HCT116 (cell line): ENCODE measurements around the gene TRMT10C. TPM values are rescaled to one million over a fixed set of nuclear protein-coding genes. Genes with fewer than 3 reads are reported as not detected.

Experiments used
- ATAC-seq: fragments of 200-7000 bp; cut with Tn5 transposase; 2 replicates; pipeline ENCODE4 v1.9.1; 2020; ENCODE audit warnings: mild to moderate bottlenecking, moderate library complexity
- BruUV-seq: library from RNA; stranded (reverse); fragments of 400-500 nt; replicated peaks from 2 replicates; lab custom pipeline; 2021; lab: Mats Ljungman, UMichigan
- CTCF ChIA-PET: fragments of 300-600 bp; sonication (Branson Sonifier 250); formaldehyde crosslinking; loops from one replicate; lab custom pipeline; 2021; ENCODE audit warnings: antibody characterized with exemption; lab: Charles Lee
- POLR2A ChIA-PET: fragments of 300-600, 350-600 bp; sonication (Branson Sonifier 250); formaldehyde crosslinking; loops from one replicate; lab custom pipeline; 2021; ENCODE audit warnings: antibody characterized with exemption; lab: Charles Lee
- RAD21 ChIA-PET, 2 experiments: fragments of 300-600 bp; sonication (Branson Sonifier 250); formaldehyde crosslinking; loops; one replicate each; lab custom pipeline; 2023; ENCODE audit warnings: low total read pairs in 2 of 2; ENCODE audit not compliant: uncharacterized antibody in 2 of 2, unreplicated experiment in 2 of 2, low non-redundant PET in 1 of 2; lab: Charles Lee
- DNase-seq: peaks from one replicate; pipeline ENCODE4 v3.0.0-alpha.2; 2010; ENCODE audit warnings: low read depth, low spot score
- H2AFZ ChIP-seq: fragments of 200-600 bp; shearing (Covaris generic), sonication (generic); 2 replicates; pipeline ENCODE4 v1.6.1; 2017; ENCODE audit warnings: low read depth, mixed run types, mixed read lengths, antibody characterized with exemption, low read length; ENCODE audit not compliant: poor library complexity, severe bottlenecking
- H3K27ac ChIP-seq: 2 replicates; pipeline ENCODE4 v1.5.1; 2012; ENCODE audit warnings: low read depth, low read length
- H3K27me3 ChIP-seq: fragments of 200-600 bp; sonication (generic); 2 replicates; pipeline ENCODE4 v1.6.1; 2016; ENCODE audit warnings: mixed run types, low read length, mixed read lengths; ENCODE audit not compliant: insufficient read depth
- H3K36me3 ChIP-seq, 2 experiments: fragments of 200-500 bp in 1 of 2; fragments of 200-600 bp in 1 of 2; sonication (Bioruptor generic) in 1 of 2; sonication (generic) in 1 of 2; 2 replicates each; pipeline versions ENCODE4 v1.5.1 to v1.6.1; 2014 to 2016; ENCODE audit warnings: low read length in 2 of 2, inconsistent platforms in 1 of 2, mixed read lengths in 1 of 2, mixed run types in 1 of 2; ENCODE audit not compliant: insufficient read depth in 2 of 2, control insufficient read depth in 1 of 2
- H3K4me1 ChIP-seq, 2 experiments: fragments of 200-600 bp in 1 of 2; sonication (generic) in 1 of 2; 2 replicates each; pipeline versions ENCODE4 v1.5.1 to v1.6.1; 2012 to 2017; ENCODE audit warnings: low read length in 2 of 2, inconsistent platforms in 1 of 2, mild to moderate bottlenecking in 1 of 2, mixed read lengths in 1 of 2, mixed run types in 1 of 2, moderate library complexity in 1 of 2; ENCODE audit not compliant: insufficient read depth in 2 of 2, control insufficient read depth in 1 of 2
- H3K4me2 ChIP-seq: fragments of 200-600 bp; sonication (generic); 2 replicates; pipeline ENCODE4 v1.6.1; 2017; ENCODE audit warnings: mixed run types, low read length, mixed read lengths
- H3K4me3 ChIP-seq, 2 experiments: fragments of 200-600 bp in 1 of 2; sonication (generic) in 1 of 2; replicated peaks in 1 of 2; 2 replicates each; pipeline ENCODE4 v1.5.1; 2011 to 2016; ENCODE audit warnings: low read length in 2 of 2, control low read depth in 1 of 2, low read depth in 1 of 2, mild to moderate bottlenecking in 1 of 2, mixed read lengths in 1 of 2, mixed run types in 1 of 2
- H3K79me2 ChIP-seq: fragments of 200-600 bp; sonication (generic); 2 replicates; pipeline ENCODE4 v1.6.1; 2017; ENCODE audit warnings: mild to moderate bottlenecking, mixed run types, low read length, moderate library complexity, mixed read lengths; ENCODE audit not compliant: insufficient read depth
- H3K9ac ChIP-seq: fragments of 200-600 bp; sonication (generic); 2 replicates; pipeline ENCODE4 v1.6.1; 2016; ENCODE audit warnings: low read length, mixed read lengths
- H3K9me2 ChIP-seq: fragments of 200-600 bp; sonication (generic), shearing (Covaris generic); 2 replicates; pipeline ENCODE4 v1.6.1; 2017; ENCODE audit warnings: mixed run types, mild to moderate bottlenecking, moderate library complexity; ENCODE audit not compliant: insufficient read depth
- H3K9me3 ChIP-seq, 2 experiments: fragments of 200-500 bp in 1 of 2; fragments of 200-600 bp in 1 of 2; sonication (Bioruptor generic) in 1 of 2; sonication (generic) in 1 of 2; 2 replicates each; pipeline ENCODE4 v1.6.1; 2014 to 2017; ENCODE audit warnings: low read length in 2 of 2, mixed read lengths in 2 of 2, inconsistent platforms in 1 of 2, low read depth in 1 of 2, mild to moderate bottlenecking in 1 of 2, mixed run types in 1 of 2, moderate library complexity in 1 of 2; ENCODE audit not compliant: control insufficient read depth in 1 of 2, insufficient read depth in 1 of 2
- H4K20me1 ChIP-seq: fragments of 200-600 bp; sonication (generic), shearing (Covaris generic); 2 replicates; pipeline ENCODE4 v1.6.1; 2017; ENCODE audit warnings: mixed run types, mild to moderate bottlenecking, moderate library complexity; ENCODE audit not compliant: insufficient read depth
- EGR1 ChIP-seq: IDR thresholded peaks from 2 replicates; pipeline ENCODE4 v1.6.1; 2012; ENCODE audit warnings: low read depth
- EZH2phosphoT487 ChIP-seq: fragments of 200-600 bp; IDR thresholded peaks from 2 replicates; pipeline ENCODE4 v1.6.1; 2018; ENCODE audit warnings: antibody characterized with exemption, borderline replicate concordance
- JUND ChIP-seq: IDR thresholded peaks from 2 replicates; pipeline ENCODE4 v1.6.1; 2012
- MAX ChIP-seq: IDR thresholded peaks from 2 replicates; pipeline ENCODE4 v1.6.1; 2012
- POLR2A ChIP-seq: IDR thresholded peaks from 2 replicates; pipeline ENCODE4 v1.7.0; 2011; ENCODE audit warnings: borderline replicate concordance; ENCODE audit not compliant: insufficient read depth, insufficient read length; ENCODE audit errors: extremely low read depth
- POLR2AphosphoS5 ChIP-seq: IDR thresholded peaks from 2 replicates; pipeline ENCODE4 v1.6.1; 2011; ENCODE audit warnings: mild to moderate bottlenecking, low read depth, low read length, moderate library complexity
- RAD21 ChIP-seq: IDR thresholded peaks from 2 replicates; pipeline ENCODE4 v1.6.1; 2012; ENCODE audit warnings: low read depth, mild to moderate bottlenecking
- SIN3A ChIP-seq: IDR thresholded peaks from 2 replicates; pipeline ENCODE4 v1.6.1; 2012; ENCODE audit warnings: low read depth
- SRF ChIP-seq: IDR thresholded peaks from 2 replicates; pipeline ENCODE4 v1.6.1; 2012; ENCODE audit warnings: low read depth
- TCF7L2 ChIP-seq: IDR thresholded peaks from 2 replicates; pipeline ENCODE4 v1.7.0; 2011; ENCODE audit warnings: borderline replicate concordance, inconsistent platforms; ENCODE audit not compliant: insufficient read depth, insufficient read length; ENCODE audit errors: extremely low read depth
- ZFX ChIP-seq: fragments of 450-650 bp; IDR thresholded peaks from 2 replicates; pipeline ENCODE4 v1.6.1; 2017
- intact Hi-C: fragments of 100-400 bp; cut with micrococcal nuclease; formaldehyde crosslinking; loops from 2 replicates; pipeline ENCODE4 v1.10.0; 2022
- total RNA-seq: library from RNA; stranded (reverse); gene quantifications from one replicate; pipeline ENCODE4 v1.2.1, GENCODE V29; 2021; ENCODE audit not compliant: unreplicated experiment

The TRMT10C gene
- total RNA-seq, 1 experiment from 2014 or later, result 36.4 TPM

GRCh38 chr3:101571028-101571895 lies 9.6 kb downstream of the TRMT10C start:
- Histone ChIP-seq H3K4me2 (no peak overlapping the region), H3K9ac (no peak overlapping the region), H4K20me1 (peaks cover 4% of the 10 kb centered on the region; the same call in 1 of the 2 replicates), H3K36me3 (peaks cover 5 to 6% of the 10 kb centered on the region in 2 experiments; a peak in 3 of 4 replicates), H3K27ac (no peak overlapping the region), H3K4me3 (no peak overlapping the region), H3K79me2 (peaks cover 28% of the 10 kb centered on the region), H3K4me1 (peaks cover 11 to 24% of the 10 kb centered on the region in 2 experiments), H3K9me2 (no peaks in the 10 kb centered on the region), H2AFZ (no peak overlapping the region), H3K9me3 (no peaks in the 10 kb centered on the region), H3K27me3 (no peaks in the 10 kb centered on the region)
- ChIA-PET CTCF (no interaction called here), POLR2A (interaction anchor here (1.2 kb wide), 1 partner anchor 10 kb away, joined by 3 read pairs; the partner anchor contains the start of gene TRMT10C), RAD21 (no interaction called here)
- no peak for ATAC-seq
- BruUV-seq, result no TSS peak
- intact Hi-C loops, result no loop called here
- DNase-seq, result no peak
- TF ChIP-seq EZH2phosphoT487 (no peak), JUND (no peak), RAD21 (no peak), SRF (no peak), MAX (no peak), EGR1 (no peak), POLR2A (no peak), TCF7L2 (no peak), SIN3A (no peak), ZFX (no peak), POLR2AphosphoS5 (no peak)
